ENCODE results near the gene PDE4D.

PDE4D gene

GRCh38 chr5:59264013-59264412 is 629.5 kb downstream of the PDE4D start:
- DNase-seq (ENCODE audit: insufficient read length), result no peak
- FAIRE-seq, result no peak
- TF ChIP-seq POLR2AphosphoS5 (IDR thresholded peaks at IDR 0.05; ENCODE audit: low read depth, low read length) (no peak), TAF1 (IDR thresholded peaks at IDR 0.05; ENCODE audit: borderline replicate concordance, low read depth, low read length) (no peak), POLR2A (IDR thresholded peaks at IDR 0.05; ENCODE audit: low read depth, low read length) (no peak)

DNA sequence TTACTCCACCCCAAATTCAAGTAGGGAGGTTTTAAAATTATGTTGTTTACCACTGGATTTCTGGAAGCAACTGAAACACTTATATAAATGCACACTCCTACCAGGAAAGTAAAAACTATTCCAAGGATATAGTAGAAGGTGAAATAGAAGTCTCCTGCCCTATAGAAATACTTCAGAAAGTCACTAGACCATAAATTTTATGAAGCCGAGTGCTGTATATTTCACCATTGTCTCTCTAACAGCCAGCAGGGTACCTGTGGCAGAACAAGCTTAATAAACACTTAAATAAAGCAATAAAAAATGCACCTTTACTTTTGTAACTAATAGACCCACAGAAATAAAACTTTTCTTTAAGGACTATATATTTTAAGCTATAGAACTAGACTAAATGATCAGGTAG is 631.6 kb downstream of the PDE4D start:
- TF ChIP-seq TAF1 (IDR thresholded peaks at IDR 0.05; ENCODE audit: borderline replicate concordance, low read depth, low read length), result no peak
- TF ChIP-seq POLR2A (IDR thresholded peaks at IDR 0.05; ENCODE audit: low read depth, low read length), result no peak
- FAIRE-seq, result no peak
- DNase-seq (ENCODE audit: insufficient read length), result no peak

DNA sequence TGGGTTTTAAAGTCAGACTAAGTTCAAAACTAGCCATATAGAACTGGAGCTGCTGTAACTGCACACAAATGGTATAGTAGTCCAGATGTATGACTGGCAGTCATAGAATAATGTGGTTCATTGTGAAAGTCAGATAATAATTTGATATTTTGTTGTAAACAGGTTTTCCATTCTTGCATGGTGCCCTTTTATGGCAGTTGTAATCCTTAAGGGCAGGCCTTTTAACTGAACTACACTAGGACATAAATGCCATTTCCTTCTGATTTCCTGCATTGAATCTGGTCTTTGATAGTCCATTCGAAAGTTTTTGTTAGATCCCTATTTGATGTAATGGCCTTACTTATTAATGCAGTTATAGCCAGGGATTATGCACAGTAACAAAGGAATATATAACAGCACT is 632.6 kb downstream of the PDE4D start:
- TF ChIP-seq POLR2AphosphoS5 (IDR thresholded peaks at IDR 0.05; ENCODE audit: low read depth, low read length) (no peak), TAF1 (IDR thresholded peaks at IDR 0.05; ENCODE audit: borderline replicate concordance, low read depth, low read length) (no peak), POLR2A (IDR thresholded peaks at IDR 0.05; ENCODE audit: low read depth, low read length) (no peak)
- FAIRE-seq (no peak), DNase-seq (ENCODE audit: insufficient read length) (no peak)

GRCh38 chr5:59260200-59260599 is 633.3 kb downstream of the PDE4D start:
- DNase-seq (ENCODE audit: insufficient read length), result no peak
- no peak for FAIRE-seq
- TF ChIP-seq POLR2AphosphoS5 (IDR thresholded peaks at IDR 0.05; ENCODE audit: low read depth, low read length) (no peak), POLR2A (IDR thresholded peaks at IDR 0.05; ENCODE audit: low read depth, low read length) (no peak)

DNA sequence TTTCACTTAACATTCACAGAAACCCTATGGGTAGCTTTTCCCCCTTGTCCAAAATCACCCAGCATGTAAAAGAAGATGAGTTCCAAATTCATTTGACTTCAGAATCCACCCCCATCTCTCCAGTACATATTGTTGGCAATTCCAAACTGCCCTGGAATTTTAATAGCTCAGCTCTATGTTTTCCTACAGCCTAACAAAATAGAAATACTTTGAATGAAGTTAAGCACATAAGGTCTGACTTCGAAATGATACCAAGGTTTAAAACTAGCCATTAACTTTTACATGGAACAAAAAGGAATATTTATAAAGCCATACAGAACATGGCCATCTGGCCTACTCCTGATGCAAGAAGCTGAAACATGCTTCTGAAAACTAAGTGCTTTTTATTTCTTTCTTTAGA is 634.3 kb downstream of the PDE4D start:
- no peak for TF ChIP-seq TAF1 (IDR thresholded peaks at IDR 0.05; ENCODE audit: borderline replicate concordance, low read depth, low read length)
- no peak for TF ChIP-seq POLR2AphosphoS5 (IDR thresholded peaks at IDR 0.05; ENCODE audit: low read depth, low read length)
- no peak for FAIRE-seq
- DNase-seq (ENCODE audit: insufficient read length), result no peak

DNA sequence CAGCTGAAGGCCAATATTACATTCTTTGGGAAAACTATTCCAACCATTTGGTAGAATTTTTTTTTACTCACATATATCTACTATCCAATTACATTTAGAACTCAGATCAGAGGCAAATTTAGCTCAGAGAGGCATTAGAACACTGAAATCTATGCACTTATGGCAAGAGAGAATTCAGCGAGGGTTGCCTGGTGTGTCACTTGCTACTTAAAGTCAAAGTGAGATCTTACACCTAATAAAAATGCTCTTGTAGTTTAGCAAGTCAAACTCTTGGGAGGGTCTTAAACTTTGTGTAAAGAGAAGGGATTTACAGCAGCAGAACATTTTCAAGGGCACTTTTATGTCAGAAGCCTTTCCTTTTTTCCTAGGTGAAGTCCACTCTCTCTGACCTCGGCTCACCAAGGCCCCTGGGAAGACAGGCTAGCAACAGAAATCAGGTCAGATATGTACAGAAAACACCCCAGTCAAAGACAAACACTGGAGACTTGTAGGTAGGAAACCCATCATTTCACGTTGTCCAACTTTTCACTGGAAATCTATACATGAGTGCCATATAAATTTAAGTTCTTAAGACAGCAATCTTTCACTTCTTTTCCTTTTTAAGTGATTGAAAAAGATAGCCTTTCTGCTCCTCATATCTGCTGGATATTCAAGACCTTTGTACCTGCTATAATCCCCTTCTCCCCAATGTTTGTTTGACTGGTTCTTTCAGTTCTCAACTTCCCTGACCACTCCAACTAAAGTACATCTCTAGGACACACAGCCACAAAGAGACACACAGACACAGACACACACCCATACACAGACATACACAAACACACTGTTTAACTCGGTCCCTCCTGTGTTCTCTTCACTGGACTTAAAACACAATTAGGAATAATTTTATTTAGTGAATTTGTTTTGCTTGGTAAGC is 635.8 kb downstream of the PDE4D start:
- TF ChIP-seq TAF1 (IDR thresholded peaks at IDR 0.05; ENCODE audit: borderline replicate concordance, low read depth, low read length), result no peak
- no peak for TF ChIP-seq POLR2A (IDR thresholded peaks at IDR 0.05; ENCODE audit: low read depth, low read length)
- TF ChIP-seq POLR2AphosphoS5 (IDR thresholded peaks at IDR 0.05; ENCODE audit: low read depth, low read length), result no peak
- no peak for DNase-seq (ENCODE audit: insufficient read length)
- FAIRE-seq, result no peak

GRCh38 chr5:59256331-59256730 is 637.2 kb downstream of the PDE4D start:
- no peak for TF ChIP-seq TAF1 (IDR thresholded peaks at IDR 0.05; ENCODE audit: borderline replicate concordance, low read depth, low read length)
- no peak for TF ChIP-seq POLR2AphosphoS5 (IDR thresholded peaks at IDR 0.05; ENCODE audit: low read depth, low read length)
- FAIRE-seq (no peak), DNase-seq (ENCODE audit: insufficient read length) (no peak)

DNA sequence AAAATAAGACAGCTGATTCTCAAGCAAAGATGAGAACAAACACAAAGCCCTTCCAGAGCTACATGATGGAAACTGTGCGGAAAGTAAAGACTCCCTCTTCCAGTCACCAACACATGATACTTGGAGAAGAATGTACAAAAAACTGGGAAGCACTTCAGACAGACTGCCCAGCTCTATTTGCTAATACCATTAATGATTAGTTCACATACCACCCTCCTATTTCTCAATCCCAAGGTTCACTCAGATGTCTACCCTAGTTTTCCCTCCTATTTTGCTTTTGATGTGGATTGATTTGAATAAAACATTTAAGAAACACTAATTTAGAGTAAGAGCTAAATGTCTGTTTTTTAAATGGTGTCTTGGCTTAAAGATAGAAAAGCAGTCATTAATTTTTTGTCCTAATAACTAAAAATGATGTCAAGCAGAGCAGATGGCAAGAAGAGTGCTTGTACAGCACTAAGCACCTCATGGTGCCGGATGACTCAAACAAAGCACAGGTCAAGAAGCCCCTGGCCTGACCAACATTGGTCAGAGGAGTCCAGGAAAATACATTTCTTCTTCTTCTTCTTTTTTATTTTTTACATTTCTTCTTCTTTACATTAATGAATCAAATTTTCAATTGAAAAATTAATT is 639.4 kb downstream of the PDE4D start:
- TF ChIP-seq POLR2AphosphoS5 (IDR thresholded peaks at IDR 0.05; ENCODE audit: low read depth, low read length) (no peak), POLR2A (IDR thresholded peaks at IDR 0.05; ENCODE audit: low read depth, low read length) (no peak), TAF1 (IDR thresholded peaks at IDR 0.05; ENCODE audit: borderline replicate concordance, low read depth, low read length) (no peak)
- FAIRE-seq, result no peak
- no peak for DNase-seq (ENCODE audit: insufficient read length)

DNA sequence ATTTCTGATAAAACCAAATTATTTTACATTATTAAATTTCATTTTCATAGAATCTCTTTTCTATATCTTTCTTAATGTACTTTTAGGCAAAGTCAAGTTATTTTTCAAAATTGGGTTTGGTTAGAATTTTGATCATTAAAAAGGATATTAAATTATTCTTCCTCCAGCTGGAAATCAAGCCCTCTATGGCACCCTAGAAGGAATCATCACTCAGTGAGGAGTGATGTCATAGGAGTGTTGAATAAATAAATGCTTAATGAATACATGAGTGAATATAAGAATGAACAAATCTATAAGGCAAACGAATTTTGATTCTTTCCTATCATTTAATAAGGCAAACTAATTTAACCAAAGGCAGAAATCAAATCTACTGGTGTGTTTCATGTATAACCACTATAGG is 639.9 kb downstream of the PDE4D start:
- TF ChIP-seq TAF1 (IDR thresholded peaks at IDR 0.05; ENCODE audit: borderline replicate concordance, low read depth, low read length) (no peak), POLR2AphosphoS5 (IDR thresholded peaks at IDR 0.05; ENCODE audit: low read depth, low read length) (no peak), POLR2A (IDR thresholded peaks at IDR 0.05; ENCODE audit: low read depth, low read length) (no peak)
- FAIRE-seq (no peak), DNase-seq (ENCODE audit: insufficient read length) (no peak)

DNA sequence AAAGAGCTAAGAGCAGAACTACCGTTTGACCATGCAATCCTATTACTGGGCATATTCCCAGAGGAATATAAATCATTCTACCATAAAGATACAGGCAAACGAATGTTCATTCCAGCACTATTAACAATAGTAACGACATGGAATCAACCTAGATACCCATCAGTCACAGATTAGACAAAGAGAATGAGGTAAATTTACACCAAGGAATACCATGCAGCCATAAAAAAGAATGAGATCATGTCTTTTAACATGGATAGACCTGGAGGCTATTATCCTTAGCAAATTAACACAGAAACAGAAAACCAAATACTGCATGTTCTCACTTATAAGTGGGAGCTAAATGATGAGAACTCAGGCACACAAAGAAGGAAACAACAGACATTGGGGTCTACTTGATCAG is 641.9 kb downstream of the PDE4D start:
- FAIRE-seq, result no peak
- no peak for TF ChIP-seq POLR2AphosphoS5 (IDR thresholded peaks at IDR 0.05; ENCODE audit: low read depth, low read length)
- TF ChIP-seq POLR2A (IDR thresholded peaks at IDR 0.05; ENCODE audit: low read depth, low read length), result no peak
- no peak for TF ChIP-seq TAF1 (IDR thresholded peaks at IDR 0.05; ENCODE audit: borderline replicate concordance, low read depth, low read length)
- no peak for DNase-seq (ENCODE audit: insufficient read length)

DNA sequence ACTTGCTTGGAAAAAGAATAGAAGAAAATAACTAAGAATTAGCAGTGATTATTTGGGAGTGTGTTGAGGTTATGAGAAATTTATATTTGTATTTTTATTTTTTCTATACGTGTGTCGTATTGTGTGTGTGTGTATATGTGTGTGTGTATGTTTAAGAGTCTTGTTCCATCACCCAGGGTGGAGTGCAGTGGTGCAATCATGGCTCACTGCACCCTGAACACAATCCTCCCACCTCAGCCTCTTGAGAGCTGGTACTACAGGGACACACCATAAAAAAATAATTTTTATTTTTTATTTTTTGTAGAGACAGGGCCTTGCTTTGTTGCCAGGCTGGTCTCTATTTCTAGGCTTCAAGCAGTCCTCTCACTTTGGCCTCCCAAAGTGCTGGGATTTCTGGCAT is 643.8 kb downstream of the PDE4D start:
- DNase-seq (ENCODE audit: insufficient read length), result no peak
- no peak for FAIRE-seq
- no peak for TF ChIP-seq TAF1 (IDR thresholded peaks at IDR 0.05; ENCODE audit: borderline replicate concordance, low read depth, low read length)
- no peak for TF ChIP-seq POLR2AphosphoS5 (IDR thresholded peaks at IDR 0.05; ENCODE audit: low read depth, low read length)

DNA sequence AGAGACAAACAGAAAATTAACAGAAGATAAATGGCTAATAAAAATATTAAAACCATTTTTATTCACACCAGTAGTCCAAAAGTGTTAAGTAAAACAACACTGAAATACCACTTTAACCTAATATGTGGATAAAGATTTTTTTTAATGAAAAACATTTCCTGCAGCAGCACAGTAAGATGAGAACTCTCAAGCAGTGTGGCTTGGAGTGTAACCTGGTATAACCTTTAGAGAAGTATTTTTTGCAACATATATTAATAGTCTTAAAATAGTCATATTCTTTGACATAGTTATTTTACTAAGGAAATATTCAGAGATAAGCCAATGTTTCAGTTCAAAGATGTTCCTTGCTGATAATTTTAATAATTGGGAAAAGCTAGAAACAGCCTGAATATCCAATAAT is 644.4 kb downstream of the PDE4D start:
- no peak for FAIRE-seq
- TF ChIP-seq POLR2AphosphoS5 (IDR thresholded peaks at IDR 0.05; ENCODE audit: low read depth, low read length), result no peak
- TF ChIP-seq TAF1 (IDR thresholded peaks at IDR 0.05; ENCODE audit: borderline replicate concordance, low read depth, low read length), result no peak
- no peak for TF ChIP-seq POLR2A (IDR thresholded peaks at IDR 0.05; ENCODE audit: low read depth, low read length)
- DNase-seq (ENCODE audit: insufficient read length), result no peak
